Brain microvascular endothelial cell (primary cell): ENCODE data around the gene CACNG4.

Source experiments
- DNase-seq: peaks from one replicate; pipeline ENCODE4 v3.0.0-alpha.2; 2020
- H3K27ac ChIP-seq: fragments of 250-450 bp; sonication (Bioruptor Pico); 2 replicates; pipeline ENCODE4 v1.5.1; 2020; ENCODE audit warnings: mild to moderate bottlenecking, moderate library complexity
- H3K27me3 ChIP-seq: fragments of 250-450 bp; sonication (Bioruptor Pico); replicated peaks from 2 replicates; pipeline ENCODE4 v1.5.1; 2020; ENCODE audit warnings: mild to moderate bottlenecking
- H3K36me3 ChIP-seq: fragments of 250-450 bp; sonication (Bioruptor Pico); replicated peaks from 2 replicates; pipeline ENCODE4 v1.5.1; 2020; ENCODE audit warnings: mild to moderate bottlenecking
- H3K4me3 ChIP-seq: 2 replicates; pipeline ENCODE4 v1.5.1; 2011; ENCODE audit warnings: low read depth, mild to moderate bottlenecking, control low read depth, low read length, moderate library complexity
- in situ Hi-C: cut with HindIII; loops from 2 replicates; pipeline ENCODE4 v1.10.0; 2017; ENCODE audit warnings: low sequenced_read_pairs, low pct_ligation_motif_present
- TF ChIP-seq, protein P1 (sequence below): IDR thresholded peaks from 2 replicates; pipeline ENCODE4 v1.5.1; 2011; ENCODE audit warnings: low read depth, mild to moderate bottlenecking, moderate library complexity, low read length, control low read depth, inconsistent platforms; ENCODE audit errors: missing control alignments

Gene CACNG4

DNA sequence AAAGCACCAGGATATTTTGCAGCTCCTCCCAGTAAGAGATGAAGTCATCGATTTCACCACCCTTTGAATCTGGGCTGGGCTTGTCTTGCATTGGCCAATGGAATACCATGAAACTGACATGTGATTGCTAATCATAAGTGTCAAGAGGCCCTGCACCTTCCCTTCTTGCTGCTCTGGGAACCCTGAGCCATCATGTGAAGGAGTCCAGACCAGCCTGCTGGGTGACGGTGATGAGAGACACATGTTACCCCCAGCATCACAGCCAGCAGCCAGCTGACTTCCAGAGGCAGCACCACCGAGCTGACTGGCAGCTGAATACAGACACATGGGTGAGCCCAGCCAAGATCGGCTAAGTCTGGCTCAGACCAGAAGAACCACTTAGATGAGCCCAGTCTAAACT lies 43.6 kb upstream of the CACNG4 start:
- in situ Hi-C loops, result loop anchor here (25.0 kb wide), 1 partner anchor 209 kb away; no protein-coding TSS in a partner anchor
- Histone ChIP-seq H3K27me3 (no peaks in the 10 kb centered on the region), H3K36me3 (no peaks in the 10 kb centered on the region), H3K4me3 (no peak overlapping the region), H3K27ac (no peak overlapping the region)
- no peak for DNase-seq
- TF ChIP-seq, protein P1, sequence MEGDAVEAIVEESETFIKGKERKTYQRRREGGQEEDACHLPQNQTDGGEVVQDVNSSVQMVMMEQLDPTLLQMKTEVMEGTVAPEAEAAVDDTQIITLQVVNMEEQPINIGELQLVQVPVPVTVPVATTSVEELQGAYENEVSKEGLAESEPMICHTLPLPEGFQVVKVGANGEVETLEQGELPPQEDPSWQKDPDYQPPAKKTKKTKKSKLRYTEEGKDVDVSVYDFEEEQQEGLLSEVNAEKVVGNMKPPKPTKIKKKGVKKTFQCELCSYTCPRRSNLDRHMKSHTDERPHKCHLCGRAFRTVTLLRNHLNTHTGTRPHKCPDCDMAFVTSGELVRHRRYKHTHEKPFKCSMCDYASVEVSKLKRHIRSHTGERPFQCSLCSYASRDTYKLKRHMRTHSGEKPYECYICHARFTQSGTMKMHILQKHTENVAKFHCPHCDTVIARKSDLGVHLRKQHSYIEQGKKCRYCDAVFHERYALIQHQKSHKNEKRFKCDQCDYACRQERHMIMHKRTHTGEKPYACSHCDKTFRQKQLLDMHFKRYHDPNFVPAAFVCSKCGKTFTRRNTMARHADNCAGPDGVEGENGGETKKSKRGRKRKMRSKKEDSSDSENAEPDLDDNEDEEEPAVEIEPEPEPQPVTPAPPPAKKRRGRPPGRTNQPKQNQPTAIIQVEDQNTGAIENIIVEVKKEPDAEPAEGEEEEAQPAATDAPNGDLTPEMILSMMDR, result no peak

DNA sequence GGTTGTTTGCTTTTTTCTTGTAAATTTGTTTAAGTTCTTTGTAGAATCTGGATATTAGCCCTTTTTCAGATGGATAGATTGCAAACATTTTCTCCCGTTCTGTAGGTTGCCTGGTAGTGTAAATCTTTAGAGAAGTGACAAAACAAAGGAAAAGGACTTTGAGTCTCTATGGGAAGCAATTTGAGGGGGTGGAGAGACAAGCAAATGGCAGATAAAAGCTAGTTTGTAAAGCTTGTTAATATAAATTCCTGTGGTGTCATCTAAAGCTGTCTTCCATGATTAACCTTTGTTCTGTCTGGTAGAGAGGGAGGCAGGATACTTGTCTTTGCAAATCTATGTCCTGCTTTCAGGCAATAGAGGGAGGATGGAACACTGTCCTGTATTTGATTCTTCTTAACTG lies 40.6 kb upstream of the CACNG4 start:
- no peaks in the 10 kb centered on the region for H3K36me3 ChIP-seq
- DNase-seq, result no peak
- no peak overlapping the region for H3K4me3 ChIP-seq
- H3K27me3 ChIP-seq, result no peaks in the 10 kb centered on the region
- TF ChIP-seq, protein P1, result no peak
- in situ Hi-C loops, result loop anchor here (25.0 kb wide), 1 partner anchor 212 kb away; no protein-coding TSS in a partner anchor
- no peak overlapping the region for H3K27ac ChIP-seq

DNA sequence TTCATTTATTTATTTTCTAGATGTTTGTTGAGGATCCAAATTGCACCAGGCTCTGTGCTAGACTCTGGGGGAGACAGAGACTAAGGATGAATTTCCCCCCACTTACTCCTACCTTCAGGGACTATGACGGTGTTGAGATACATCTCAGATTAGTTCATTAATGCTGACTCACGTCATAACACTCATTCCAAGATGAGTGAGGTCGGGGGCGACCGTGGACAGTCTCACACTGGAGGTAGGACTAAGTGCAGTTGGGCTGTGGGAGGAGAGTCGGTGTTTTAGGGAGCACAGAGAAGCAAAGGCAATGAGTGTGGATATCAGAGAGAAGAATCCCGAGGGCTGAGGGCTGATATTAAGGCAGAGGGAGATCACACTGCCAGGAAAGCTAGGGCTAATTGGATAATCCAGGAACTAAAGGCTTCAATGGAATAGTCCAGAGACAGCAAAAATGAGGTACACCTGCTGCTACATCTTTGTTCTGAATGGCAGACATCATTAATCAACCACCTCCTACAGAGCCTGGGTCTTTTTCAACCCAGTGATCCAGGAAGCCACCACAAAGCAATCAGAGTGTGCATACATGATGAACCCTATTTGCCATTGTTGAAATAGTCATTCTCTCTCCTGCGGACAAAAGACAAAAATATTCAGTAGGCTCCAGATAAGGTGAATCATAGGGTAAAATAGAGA lies 38.6 kb upstream of the CACNG4 start:
- Histone ChIP-seq H3K27ac (no peak overlapping the region), H3K36me3 (no peaks in the 10 kb centered on the region), H3K4me3 (no peak overlapping the region), H3K27me3 (peaks cover 3% of the 10 kb centered on the region)
- TF ChIP-seq, protein P1, result no peak
- in situ Hi-C loops, result no loop called here
- DNase-seq, result no peak

DNA sequence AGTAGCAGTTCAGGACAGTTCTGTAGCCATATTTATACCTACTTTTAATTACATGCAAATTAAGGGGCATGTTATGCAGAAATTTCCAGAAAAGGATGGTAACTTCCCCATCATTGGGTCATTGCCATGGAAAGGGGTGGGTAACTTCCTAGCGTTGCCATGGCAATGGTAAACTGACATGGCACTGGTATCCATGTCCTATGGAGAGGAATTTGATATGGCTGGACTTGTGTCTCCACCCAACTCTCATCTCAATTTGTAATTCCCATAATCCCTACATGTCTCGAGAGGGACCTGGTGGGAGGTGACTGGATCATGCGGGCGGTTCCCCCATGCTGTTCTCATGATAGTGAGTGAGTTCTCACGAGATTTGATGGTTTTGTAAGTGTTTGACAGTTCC lies 35.6 kb upstream of the CACNG4 start:
- in situ Hi-C loops, result no loop called here
- Histone ChIP-seq H3K27ac (no peak overlapping the region), H3K4me3 (no peak overlapping the region), H3K27me3 (peaks cover 3% of the 10 kb centered on the region), H3K36me3 (no peaks in the 10 kb centered on the region)
- no peak for DNase-seq
- TF ChIP-seq, protein P1, result no peak

DNA sequence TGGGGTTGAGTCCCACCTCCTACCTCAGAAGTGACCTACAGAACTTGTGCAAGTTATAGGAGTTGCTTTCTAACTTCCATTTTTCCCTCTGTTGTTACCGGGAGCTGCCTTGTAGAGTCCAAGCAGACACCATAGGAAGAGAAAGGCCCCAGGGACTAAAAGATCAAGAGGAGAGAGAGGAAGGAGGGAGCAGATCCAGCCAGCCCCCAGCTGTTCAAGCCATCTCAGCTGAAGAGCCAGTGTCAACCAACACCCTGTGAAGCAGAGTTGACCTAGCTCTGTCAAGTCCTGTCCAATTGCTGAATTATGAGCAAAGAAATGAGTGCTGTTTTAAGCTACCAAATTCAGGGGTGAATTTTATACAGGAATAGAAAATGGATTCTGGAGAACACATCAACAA lies 34.9 kb upstream of the CACNG4 start:
- TF ChIP-seq, protein P1, result no peak
- DNase-seq, result no peak
- in situ Hi-C loops, result no loop called here

DNA sequence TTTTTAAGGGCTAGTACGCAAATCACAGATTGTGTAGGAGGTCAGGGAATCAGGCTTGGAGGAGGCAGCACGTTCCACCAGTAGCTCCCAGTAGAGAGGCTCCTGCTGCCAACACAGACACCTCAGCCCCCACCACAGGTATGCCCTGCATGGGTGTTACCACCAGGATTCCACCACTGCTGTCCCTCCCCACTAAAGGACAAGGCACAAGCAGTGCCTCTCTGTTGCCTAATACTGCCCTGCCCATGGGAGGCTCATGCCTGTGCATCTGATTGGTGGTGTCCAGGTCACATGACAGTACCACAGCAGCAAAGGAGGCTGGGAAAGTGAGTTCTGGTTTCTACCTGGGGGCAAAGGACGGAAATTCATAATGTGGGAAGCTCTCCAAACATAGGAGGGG lies 33.6 kb upstream of the CACNG4 start:
- Histone ChIP-seq H3K27ac (no peak overlapping the region), H3K36me3 (no peaks in the 10 kb centered on the region), H3K4me3 (no peak overlapping the region), H3K27me3 (peaks cover 3% of the 10 kb centered on the region)
- in situ Hi-C loops, result no loop called here
- DNase-seq, result no peak
- TF ChIP-seq, protein P1, result no peak

More for the DNA sequence above, 34.9 kb upstream of the CACNG4 start:
- no peak overlapping the region for H3K4me3 ChIP-seq
- H3K27me3 ChIP-seq, result peaks cover 3% of the 10 kb centered on the region
- H3K36me3 ChIP-seq, result no peaks in the 10 kb centered on the region
- no peak overlapping the region for H3K27ac ChIP-seq
